Measurements from ENCODE around the gene MAD1L1. TPM values are rescaled to one million over a fixed set of nuclear protein-coding genes. Genes with fewer than 3 reads are reported as not detected.

The MAD1L1 gene
- total and polyA plus RNA-seq, 2 of the 8 experiments (the other 6 are each of a cell fraction or from before 2014, with no cell fraction given): 40.4 to 44.6 TPM

GRCh38 chr7:1950066-1950451 is 282.7 kb downstream of the MAD1L1 start (continued):
- TF ChIP-seq, protein P1, sequence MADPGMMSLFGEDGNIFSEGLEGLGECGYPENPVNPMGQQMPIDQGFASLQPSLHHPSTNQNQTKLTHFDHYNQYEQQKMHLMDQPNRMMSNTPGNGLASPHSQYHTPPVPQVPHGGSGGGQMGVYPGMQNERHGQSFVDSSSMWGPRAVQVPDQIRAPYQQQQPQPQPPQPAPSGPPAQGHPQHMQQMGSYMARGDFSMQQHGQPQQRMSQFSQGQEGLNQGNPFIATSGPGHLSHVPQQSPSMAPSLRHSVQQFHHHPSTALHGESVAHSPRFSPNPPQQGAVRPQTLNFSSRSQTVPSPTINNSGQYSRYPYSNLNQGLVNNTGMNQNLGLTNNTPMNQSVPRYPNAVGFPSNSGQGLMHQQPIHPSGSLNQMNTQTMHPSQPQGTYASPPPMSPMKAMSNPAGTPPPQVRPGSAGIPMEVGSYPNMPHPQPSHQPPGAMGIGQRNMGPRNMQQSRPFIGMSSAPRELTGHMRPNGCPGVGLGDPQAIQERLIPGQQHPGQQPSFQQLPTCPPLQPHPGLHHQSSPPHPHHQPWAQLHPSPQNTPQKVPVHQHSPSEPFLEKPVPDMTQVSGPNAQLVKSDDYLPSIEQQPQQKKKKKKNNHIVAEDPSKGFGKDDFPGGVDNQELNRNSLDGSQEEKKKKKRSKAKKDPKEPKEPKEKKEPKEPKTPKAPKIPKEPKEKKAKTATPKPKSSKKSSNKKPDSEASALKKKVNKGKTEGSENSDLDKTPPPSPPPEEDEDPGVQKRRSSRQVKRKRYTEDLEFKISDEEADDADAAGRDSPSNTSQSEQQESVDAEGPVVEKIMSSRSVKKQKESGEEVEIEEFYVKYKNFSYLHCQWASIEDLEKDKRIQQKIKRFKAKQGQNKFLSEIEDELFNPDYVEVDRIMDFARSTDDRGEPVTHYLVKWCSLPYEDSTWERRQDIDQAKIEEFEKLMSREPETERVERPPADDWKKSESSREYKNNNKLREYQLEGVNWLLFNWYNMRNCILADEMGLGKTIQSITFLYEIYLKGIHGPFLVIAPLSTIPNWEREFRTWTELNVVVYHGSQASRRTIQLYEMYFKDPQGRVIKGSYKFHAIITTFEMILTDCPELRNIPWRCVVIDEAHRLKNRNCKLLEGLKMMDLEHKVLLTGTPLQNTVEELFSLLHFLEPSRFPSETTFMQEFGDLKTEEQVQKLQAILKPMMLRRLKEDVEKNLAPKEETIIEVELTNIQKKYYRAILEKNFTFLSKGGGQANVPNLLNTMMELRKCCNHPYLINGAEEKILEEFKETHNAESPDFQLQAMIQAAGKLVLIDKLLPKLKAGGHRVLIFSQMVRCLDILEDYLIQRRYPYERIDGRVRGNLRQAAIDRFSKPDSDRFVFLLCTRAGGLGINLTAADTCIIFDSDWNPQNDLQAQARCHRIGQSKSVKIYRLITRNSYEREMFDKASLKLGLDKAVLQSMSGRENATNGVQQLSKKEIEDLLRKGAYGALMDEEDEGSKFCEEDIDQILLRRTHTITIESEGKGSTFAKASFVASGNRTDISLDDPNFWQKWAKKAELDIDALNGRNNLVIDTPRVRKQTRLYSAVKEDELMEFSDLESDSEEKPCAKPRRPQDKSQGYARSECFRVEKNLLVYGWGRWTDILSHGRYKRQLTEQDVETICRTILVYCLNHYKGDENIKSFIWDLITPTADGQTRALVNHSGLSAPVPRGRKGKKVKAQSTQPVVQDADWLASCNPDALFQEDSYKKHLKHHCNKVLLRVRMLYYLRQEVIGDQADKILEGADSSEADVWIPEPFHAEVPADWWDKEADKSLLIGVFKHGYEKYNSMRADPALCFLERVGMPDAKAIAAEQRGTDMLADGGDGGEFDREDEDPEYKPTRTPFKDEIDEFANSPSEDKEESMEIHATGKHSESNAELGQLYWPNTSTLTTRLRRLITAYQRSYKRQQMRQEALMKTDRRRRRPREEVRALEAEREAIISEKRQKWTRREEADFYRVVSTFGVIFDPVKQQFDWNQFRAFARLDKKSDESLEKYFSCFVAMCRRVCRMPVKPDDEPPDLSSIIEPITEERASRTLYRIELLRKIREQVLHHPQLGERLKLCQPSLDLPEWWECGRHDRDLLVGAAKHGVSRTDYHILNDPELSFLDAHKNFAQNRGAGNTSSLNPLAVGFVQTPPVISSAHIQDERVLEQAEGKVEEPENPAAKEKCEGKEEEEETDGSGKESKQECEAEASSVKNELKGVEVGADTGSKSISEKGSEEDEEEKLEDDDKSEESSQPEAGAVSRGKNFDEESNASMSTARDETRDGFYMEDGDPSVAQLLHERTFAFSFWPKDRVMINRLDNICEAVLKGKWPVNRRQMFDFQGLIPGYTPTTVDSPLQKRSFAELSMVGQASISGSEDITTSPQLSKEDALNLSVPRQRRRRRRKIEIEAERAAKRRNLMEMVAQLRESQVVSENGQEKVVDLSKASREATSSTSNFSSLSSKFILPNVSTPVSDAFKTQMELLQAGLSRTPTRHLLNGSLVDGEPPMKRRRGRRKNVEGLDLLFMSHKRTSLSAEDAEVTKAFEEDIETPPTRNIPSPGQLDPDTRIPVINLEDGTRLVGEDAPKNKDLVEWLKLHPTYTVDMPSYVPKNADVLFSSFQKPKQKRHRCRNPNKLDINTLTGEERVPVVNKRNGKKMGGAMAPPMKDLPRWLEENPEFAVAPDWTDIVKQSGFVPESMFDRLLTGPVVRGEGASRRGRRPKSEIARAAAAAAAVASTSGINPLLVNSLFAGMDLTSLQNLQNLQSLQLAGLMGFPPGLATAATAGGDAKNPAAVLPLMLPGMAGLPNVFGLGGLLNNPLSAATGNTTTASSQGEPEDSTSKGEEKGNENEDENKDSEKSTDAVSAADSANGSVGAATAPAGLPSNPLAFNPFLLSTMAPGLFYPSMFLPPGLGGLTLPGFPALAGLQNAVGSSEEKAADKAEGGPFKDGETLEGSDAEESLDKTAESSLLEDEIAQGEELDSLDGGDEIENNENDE (IDR thresholded peaks at IDR 0.05; ENCODE audit: insufficient replicate concordance, low read length): no peak
- no peak for TF ChIP-seq EP300 (IDR thresholded peaks at IDR 0.05; ENCODE audit: borderline replicate concordance in 1 of 2, low read depth in 2 of 2, low read length in 2 of 2)
- no peak for TF ChIP-seq GTF2F1 (IDR thresholded peaks at IDR 0.05; ENCODE audit: borderline replicate concordance, low read depth, low read length)
- no peak for TF ChIP-seq TEAD4 (IDR thresholded peaks at IDR 0.05; ENCODE audit: low read depth, low read length)
- no peak for TF ChIP-seq SIX5 (IDR thresholded peaks at IDR 0.05; ENCODE audit: low read depth, low read length)
- TF ChIP-seq NRF1 (IDR thresholded peaks at IDR 0.05; ENCODE audit: low read depth, low read length): no peak
- TF ChIP-seq, protein P2, sequence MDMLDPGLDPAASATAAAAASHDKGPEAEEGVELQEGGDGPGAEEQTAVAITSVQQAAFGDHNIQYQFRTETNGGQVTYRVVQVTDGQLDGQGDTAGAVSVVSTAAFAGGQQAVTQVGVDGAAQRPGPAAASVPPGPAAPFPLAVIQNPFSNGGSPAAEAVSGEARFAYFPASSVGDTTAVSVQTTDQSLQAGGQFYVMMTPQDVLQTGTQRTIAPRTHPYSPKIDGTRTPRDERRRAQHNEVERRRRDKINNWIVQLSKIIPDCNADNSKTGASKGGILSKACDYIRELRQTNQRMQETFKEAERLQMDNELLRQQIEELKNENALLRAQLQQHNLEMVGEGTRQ (IDR thresholded peaks at IDR 0.05; ENCODE audit: low read length): no peak
- no peak for TF ChIP-seq JUND (IDR thresholded peaks at IDR 0.05; ENCODE audit: low read length)
- TF ChIP-seq, protein P3, sequence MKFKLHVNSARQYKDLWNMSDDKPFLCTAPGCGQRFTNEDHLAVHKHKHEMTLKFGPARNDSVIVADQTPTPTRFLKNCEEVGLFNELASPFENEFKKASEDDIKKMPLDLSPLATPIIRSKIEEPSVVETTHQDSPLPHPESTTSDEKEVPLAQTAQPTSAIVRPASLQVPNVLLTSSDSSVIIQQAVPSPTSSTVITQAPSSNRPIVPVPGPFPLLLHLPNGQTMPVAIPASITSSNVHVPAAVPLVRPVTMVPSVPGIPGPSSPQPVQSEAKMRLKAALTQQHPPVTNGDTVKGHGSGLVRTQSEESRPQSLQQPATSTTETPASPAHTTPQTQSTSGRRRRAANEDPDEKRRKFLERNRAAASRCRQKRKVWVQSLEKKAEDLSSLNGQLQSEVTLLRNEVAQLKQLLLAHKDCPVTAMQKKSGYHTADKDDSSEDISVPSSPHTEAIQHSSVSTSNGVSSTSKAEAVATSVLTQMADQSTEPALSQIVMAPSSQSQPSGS (IDR thresholded peaks at IDR 0.05; ENCODE audit: low read length): no peak
